B cell (primary cell): ENCODE data around the gene VRK2. TPM values are rescaled to one million over a fixed set of nuclear protein-coding genes. Genes with fewer than 3 reads are reported as not detected.

ENCODE experiments used
- ATAC-seq: fragments of 200-7000 bp; cut with Tn5 transposase; one replicate; pipeline ENCODE4 v1.10.0; 2021; ENCODE audit warnings: low read depth, mild to moderate bottlenecking, moderate number of reproducible peaks, moderate library complexity
- CTCF ChIA-PET: fragments of 350-600 bp; sonication (Branson Sonifier 250); formaldehyde crosslinking; loops from one replicate; lab custom pipeline; 2021; ENCODE audit warnings: antibody characterized with exemption, inconsistent platforms; lab: Charles Lee
- POLR2A ChIA-PET: fragments of 350-600 bp; sonication (Branson Sonifier 250); formaldehyde crosslinking; loops from one replicate; lab custom pipeline; 2021; ENCODE audit warnings: antibody characterized with exemption; lab: Charles Lee
- DNase-seq: peaks from one replicate; pipeline ENCODE4 v3.0.0; 2013
- H2AFZ ChIP-seq: 2 replicates; pipeline ENCODE4 v1.6.1; 2012; ENCODE audit warnings: mild to moderate bottlenecking, low read depth, low read length; ENCODE audit not compliant: insufficient read depth, poor library complexity, severe bottlenecking
- H3K27ac ChIP-seq, 2 donors: 1 replicate in 1 of 2; 2 replicates in 1 of 2; pipeline ENCODE4 v1.5.1; 2012 to 2013; ENCODE audit warnings: low read length in 2 of 2, mild to moderate bottlenecking in 2 of 2, moderate library complexity in 1 of 2
- H3K27me3 ChIP-seq, 4 experiments: fragments of 200-600 bp in 1 of 4; sonication (generic) in 1 of 4; replicated peaks in 1 of 4; 1 replicate in 2 of 4; 2 replicates in 2 of 4; pipeline versions ENCODE4 v1.6.1 to v1.7.0; 2013 to 2016; ENCODE audit warnings: low read length in 3 of 4, mild to moderate bottlenecking in 2 of 4, mixed read lengths in 1 of 4, moderate library complexity in 1 of 4; ENCODE audit not compliant: insufficient read depth in 4 of 4, control insufficient read depth in 3 of 4; ENCODE audit errors: control extremely low read depth in 1 of 4
- H3K36me3 ChIP-seq, 2 experiments: replicated peaks in 1 of 2; 1 replicate in 1 of 2; 2 replicates in 1 of 2; pipeline versions ENCODE4 v1.6.1 to v1.7.1; 2013; ENCODE audit warnings: low read length in 1 of 2; ENCODE audit not compliant: insufficient read depth in 2 of 2, control insufficient read depth in 1 of 2; ENCODE audit errors: control extremely low read depth in 1 of 2, extremely low read depth in 1 of 2
- H3K4me1 ChIP-seq, 2 donors: fragments of 200-600 bp in 1 of 2; sonication (generic) in 1 of 2; 1 replicate in 1 of 2; 2 replicates in 1 of 2; pipeline versions ENCODE4 v1.5.1 to v1.6.1; 2013 to 2017; ENCODE audit warnings: low read length in 2 of 2; ENCODE audit not compliant: control insufficient read depth in 2 of 2, insufficient read depth in 2 of 2
- H3K4me2 ChIP-seq: replicated peaks from 2 replicates; pipeline ENCODE3; 2012; ENCODE audit warnings: mild to moderate bottlenecking, low read depth, low read length; ENCODE audit not compliant: poor library complexity, severe bottlenecking
- H3K4me3 ChIP-seq, 5 experiments: fragments of 200-600 bp in 1 of 5; sonication (generic) in 1 of 5; 1 replicate in 3 of 5; 2 replicates in 2 of 5; pipeline versions ENCODE4 v1.5.1 to v1.7.0; 2011 to 2016; ENCODE audit warnings: low read length in 4 of 5, mild to moderate bottlenecking in 4 of 5, low read depth in 2 of 5, control low read depth in 1 of 5, moderate library complexity in 1 of 5; ENCODE audit not compliant: insufficient read depth in 1 of 5; ENCODE audit errors: control extremely low read depth in 1 of 5, extremely low read depth in 1 of 5
- H3K79me2 ChIP-seq: fragments of 200-600 bp; sonication (generic); one replicate; pipeline ENCODE4 v1.6.0; 2016; ENCODE audit warnings: low read length; ENCODE audit not compliant: control insufficient read depth, insufficient read depth
- H3K9ac ChIP-seq: fragments of 200-600 bp; sonication (generic); 2 replicates; pipeline ENCODE4 v1.6.1; 2017; ENCODE audit warnings: mild to moderate bottlenecking, low read length, moderate library complexity
- H3K9me3 ChIP-seq, 3 donors: one replicate each; pipeline versions ENCODE4 v1.6.1 to v1.7.1; 2013; ENCODE audit warnings: low read length in 2 of 3; ENCODE audit not compliant: control insufficient read depth in 2 of 3, insufficient read depth in 1 of 3; ENCODE audit errors: control extremely low read depth in 1 of 3
- H4K20me1 ChIP-seq: 2 replicates; pipeline ENCODE4 v1.6.0; 2012; ENCODE audit warnings: mild to moderate bottlenecking, low read length; ENCODE audit not compliant: insufficient read depth, control insufficient read depth, poor library complexity, severe bottlenecking
- H3K27ac Mint-ChIP-seq: one replicate; pipeline ENCODE4 v1.8.0; 2021; ENCODE audit warnings: mixed read lengths
- H3K27me3 Mint-ChIP-seq: one replicate; pipeline ENCODE4 v1.8.0; 2021; ENCODE audit warnings: mixed read lengths
- H3K4me1 Mint-ChIP-seq: one replicate; pipeline ENCODE4 v1.8.0; 2021; ENCODE audit warnings: mixed read lengths
- H3K4me3 Mint-ChIP-seq: one replicate; pipeline ENCODE4 v1.8.0; 2021; ENCODE audit warnings: mixed read lengths
- H3K9me3 Mint-ChIP-seq: one replicate; pipeline ENCODE4 v1.8.0; 2022; ENCODE audit warnings: mixed read lengths; ENCODE audit not compliant: insufficient read depth
- CTCF ChIP-seq: fragments of 200-600 bp; IDR thresholded peaks from one replicate; pipeline ENCODE4 v1.8.0; 2022; ENCODE audit warnings: antibody characterized with exemption, mild to moderate bottlenecking
- EZH2 ChIP-seq: IDR thresholded peaks from 2 replicates; pipeline ENCODE4 v1.6.1; 2012; ENCODE audit warnings: borderline replicate concordance, low read depth, mild to moderate bottlenecking, moderate library complexity, low read length; ENCODE audit not compliant: insufficient read depth, poor library complexity, severe bottlenecking
- WGBS: methylation state at CpG from one replicate; pipeline ENCODE4 v1.1.5; 2013; ENCODE audit warnings: missing lambda C conversion rate; ENCODE audit not compliant: insufficient coverage; 5-methylcytosine and 5-hydroxymethylcytosine counted together
- intact Hi-C: fragments of 100-400 bp; cut with micrococcal nuclease; formaldehyde crosslinking; loops from one replicate; pipeline ENCODE4 v1.10.0; 2022
- polyA plus RNA-seq: library from polyadenylated mRNA; depleted of rRNA; stranded (reverse); fragments of >200 nt; gene quantifications from 2 replicates; pipeline ENCODE4 v1.2.3, GENCODE V29; 2012
- total RNA-seq, 2 donors: library from RNA; stranded (reverse); fragments of 120-200 nt in 1 of 2; gene quantifications; 1 replicate in 1 of 2; 2 replicates in 1 of 2; pipeline versions ENCODE4 v1.2.3 to v1.2.4, GENCODE V29; 2013 to 2022

Gene VRK2
- total and polyA plus RNA-seq, 2 donors (not counting 1 experiment from before 2014, with no cell fraction given), result 10.2 to 35.5 TPM

- Mint-ChIP-seq H3K27ac (no peak overlapping the region), H3K4me1 (peaks cover 18% of the 10 kb centered on the region), H3K9me3 (no peaks in the 10 kb centered on the region), H3K27me3 (no peaks in the 10 kb centered on the region), H3K4me3 (no peak overlapping the region)
- Histone ChIP-seq H3K4me3 (no peak overlapping the region), H4K20me1 (no peaks in the 10 kb centered on the region), H2AFZ (no peak overlapping the region), H3K4me2 (no peak overlapping the region), H3K27me3 (no peaks in the 10 kb centered on the region), H3K36me3 (peaks cover 2 to 23% of the 10 kb centered on the region in 2 experiments), H3K9ac (no peak overlapping the region), H3K4me1 (no peaks in the 10 kb centered on the region), H3K79me2 (peaks cover 7% of the 10 kb centered on the region), H3K9me3 (no peaks in the 10 kb centered on the region), H3K27ac (no peak overlapping the region)
- ATAC-seq (no peak), DNase-seq (no peak)
- no CpG with 5 or more reads among the region's 6 CpGs for WGBS
- CTCF ChIA-PET, result no interaction called here
- TF ChIP-seq EZH2 (no peak), CTCF (no peak)
- POLR2A ChIA-PET, result interaction anchor here (0.7 kb wide), 1 partner anchor 9 kb away, joined by 3 read pairs; no protein-coding TSS in a partner anchor
- intact Hi-C loops, result no loop called here
Measured at GRCh38 chr2:58057707-58058530, 11.3 kb downstream of the VRK2 start.

- Histone ChIP-seq H3K79me2 (peaks cover 11% of the 10 kb centered on the region), H3K4me2 (no peak overlapping the region), H3K36me3 (peaks cover 5 to 7% of the 10 kb centered on the region in 2 experiments), H3K9me3 (no peaks in the 10 kb centered on the region), H4K20me1 (no peaks in the 10 kb centered on the region), H3K4me1 (peaks cover 0 to 6% of the 10 kb centered on the region in 2 donors), H2AFZ (no peak overlapping the region), H3K9ac (no peak overlapping the region), H3K27me3 (no peaks in the 10 kb centered on the region), H3K4me3 (no peak overlapping the region), H3K27ac (peak overlapping the region in 1 of 2 donors; percentile 3)
- CTCF ChIA-PET, result no interaction called here
- DNase-seq (no peak), ATAC-seq (no peak)
- Mint-ChIP-seq H3K4me3 (no peak overlapping the region), H3K27ac (no peak overlapping the region), H3K9me3 (peaks cover 2% of the 10 kb centered on the region), H3K27me3 (no peaks in the 10 kb centered on the region), H3K4me1 (peaks cover 26% of the 10 kb centered on the region)
- POLR2A ChIA-PET, result no interaction called here
- WGBS, result no CpG with 5 or more reads among the region's 2 CpGs
- TF ChIP-seq CTCF (no peak), EZH2 (no peak)
- intact Hi-C loops, result no loop called here
Measured at GRCh38 chr2:58063641-58064040, 17.0 kb downstream of the VRK2 start.
